HG02798 (cell line): ENCODE results near the gene TSPYL1.

ENCODE experiments used
- ATAC-seq: cut with Tn5 transposase; IDR thresholded peaks from one replicate; pipeline ENCODE4 v1.9.1; 2021; ENCODE audit warnings: mild to moderate bottlenecking; ENCODE audit not compliant: unreplicated experiment, poor library complexity

The TSPYL1 gene

DNA sequence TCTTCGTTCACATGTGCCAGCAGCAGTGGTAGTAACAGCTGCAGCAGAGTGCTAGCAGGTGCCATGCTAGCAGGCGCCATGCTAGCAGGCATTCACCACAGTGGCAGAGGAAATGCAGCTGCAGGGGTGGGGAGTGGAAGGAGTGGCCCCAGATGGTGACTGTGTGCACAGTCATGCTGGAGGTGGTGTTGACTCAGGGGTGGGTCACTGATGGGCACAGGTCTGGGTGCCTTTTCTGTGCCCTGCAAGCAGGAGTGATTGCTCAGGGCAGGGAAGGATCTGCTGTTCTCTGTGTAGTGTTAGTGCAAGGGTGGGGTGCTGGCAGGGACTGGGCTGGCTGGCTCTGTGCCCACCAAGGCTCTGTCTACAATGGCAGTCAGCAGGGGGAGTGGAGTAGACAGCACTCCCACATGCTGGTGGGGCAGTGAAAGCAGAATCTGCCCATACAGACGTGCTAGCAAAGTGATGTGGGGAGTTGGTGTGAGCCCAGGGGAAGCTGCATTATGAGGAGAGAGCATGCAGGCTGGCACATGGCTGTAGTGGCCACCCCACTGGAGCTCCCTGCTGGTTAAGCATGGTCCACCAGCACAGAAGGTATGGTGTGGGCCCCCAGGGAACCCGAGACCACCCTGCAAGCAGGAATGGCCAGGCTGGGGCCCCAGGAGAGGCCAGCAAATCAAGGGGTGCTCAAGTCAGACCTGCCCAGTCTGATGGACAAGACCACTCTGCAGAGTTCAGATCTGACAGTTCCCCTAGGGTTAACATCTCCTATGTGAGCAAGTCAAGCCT is 14.5 kb downstream of the TSPYL1 start:
- no peak for ATAC-seq

DNA sequence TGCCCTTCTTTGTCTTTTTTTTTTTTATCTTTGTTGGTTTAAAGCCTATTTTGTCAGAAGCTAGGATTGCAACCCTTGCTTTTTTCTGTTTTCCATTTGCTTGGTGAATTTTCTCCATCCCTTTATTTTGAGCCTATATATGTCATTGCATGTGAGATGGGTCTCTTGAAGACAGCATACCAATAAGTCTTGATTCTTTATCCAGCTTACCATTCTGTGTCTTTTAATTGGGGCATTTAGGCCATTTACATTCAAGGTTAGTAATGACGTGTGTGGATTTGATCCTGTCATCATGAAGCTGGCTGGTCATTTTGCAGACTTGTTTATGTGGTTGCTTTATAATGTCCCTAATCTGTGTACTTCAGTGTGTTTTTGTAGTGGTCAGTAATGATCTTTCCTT is 16.4 kb downstream of the TSPYL1 start:
- no peak for ATAC-seq

DNA sequence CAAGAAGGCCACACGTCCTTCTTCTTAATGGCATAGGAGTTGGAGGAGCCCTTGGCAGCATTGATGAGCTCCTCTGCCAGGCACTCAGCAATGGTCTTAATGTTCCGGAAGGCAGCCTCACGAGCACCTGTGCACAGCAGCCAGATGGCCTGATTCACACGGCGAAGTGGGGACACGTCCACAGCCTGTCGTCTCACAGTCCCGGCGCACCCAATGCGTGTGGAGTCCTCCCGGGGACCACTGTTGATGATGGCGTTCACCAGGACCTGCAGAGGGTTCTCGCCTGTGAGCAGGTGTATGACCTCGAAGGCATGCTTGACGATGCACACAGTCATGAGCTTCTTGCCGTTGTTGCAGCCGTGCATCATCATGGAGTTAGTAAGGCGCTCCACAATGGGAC is 21.2 kb downstream of the TSPYL1 start:
- ATAC-seq: no peak

DNA sequence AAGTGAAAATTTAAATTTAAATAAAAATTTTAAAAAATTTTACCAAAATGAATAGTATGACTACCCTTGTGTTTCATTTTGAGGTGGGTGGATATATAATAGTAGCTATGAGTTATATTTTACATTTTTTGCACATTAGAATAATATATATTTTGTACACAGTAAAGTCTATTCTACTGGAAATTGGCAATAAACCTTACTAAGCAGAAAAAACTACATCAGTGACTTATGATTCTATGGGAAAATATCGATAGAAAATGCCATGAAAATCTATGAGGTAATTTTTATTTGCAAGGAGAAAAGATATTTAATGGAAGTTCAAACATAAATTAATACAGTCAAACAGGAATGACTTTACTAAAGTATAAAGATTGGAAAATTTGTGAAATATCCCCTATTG is 23.0 kb downstream of the TSPYL1 start:
- ATAC-seq: no peak

DNA sequence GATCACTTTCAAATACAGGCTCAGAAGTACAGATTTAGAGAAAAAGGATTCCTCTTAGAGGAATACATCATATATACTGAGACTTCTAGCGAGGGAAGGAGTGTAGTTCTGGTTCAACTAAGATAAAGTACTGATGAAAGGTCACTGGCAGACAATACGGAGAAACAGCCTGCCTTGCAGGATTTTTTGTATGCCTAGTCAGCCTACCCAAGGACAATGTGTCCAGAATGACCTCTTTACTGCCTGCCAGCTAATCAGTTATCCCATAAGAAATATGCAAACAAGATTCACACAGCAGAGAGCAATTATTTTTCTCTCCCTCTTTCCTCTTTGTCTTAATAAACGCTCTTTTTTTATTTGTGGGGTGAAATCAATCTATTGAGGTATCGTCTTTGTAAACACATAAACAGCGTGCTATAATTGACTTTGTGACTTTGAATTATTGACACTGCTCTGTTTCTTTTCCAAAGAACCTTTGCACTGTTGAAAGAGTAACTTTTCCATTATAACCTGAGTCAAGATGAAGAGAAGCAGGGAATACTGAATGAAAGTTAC is 24.4 kb downstream of the TSPYL1 start:
- ATAC-seq: no peak

DNA sequence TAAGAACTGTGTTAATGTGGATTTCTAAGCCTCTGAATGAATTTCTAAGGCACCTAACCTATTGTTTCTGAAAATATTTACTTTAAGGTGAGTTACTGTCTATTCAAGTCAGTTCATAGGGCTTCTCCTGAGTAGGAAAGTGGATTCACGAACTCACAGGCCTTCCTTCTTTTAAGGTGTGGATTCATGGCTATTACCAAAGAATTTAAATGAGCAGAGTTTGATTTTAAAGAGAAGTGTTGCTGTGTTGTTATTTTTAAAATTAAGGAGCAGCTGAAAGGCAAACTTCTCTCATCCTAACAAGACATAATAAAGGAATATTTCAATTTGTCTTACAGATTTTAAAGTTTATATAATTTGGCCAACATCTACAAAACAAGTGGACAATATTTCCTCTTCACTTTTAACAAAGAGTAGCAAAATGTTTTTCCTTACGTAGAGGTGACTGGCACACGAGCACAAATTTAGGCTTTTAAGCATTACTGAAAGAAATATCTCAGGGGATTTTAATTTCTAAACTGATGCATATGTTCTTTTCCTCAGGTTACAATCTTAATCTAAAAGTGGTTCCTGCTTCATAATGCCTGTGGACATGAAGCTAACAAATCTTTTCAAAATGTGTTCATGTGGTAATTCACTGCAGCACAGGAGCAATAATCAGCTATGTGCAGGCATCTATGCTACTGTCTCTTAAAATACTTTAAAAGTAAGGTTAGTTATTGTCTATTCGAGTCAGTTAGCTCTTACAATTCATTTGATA is 25.3 kb downstream of the TSPYL1 start:
- ATAC-seq: peak; percentile 32

DNA sequence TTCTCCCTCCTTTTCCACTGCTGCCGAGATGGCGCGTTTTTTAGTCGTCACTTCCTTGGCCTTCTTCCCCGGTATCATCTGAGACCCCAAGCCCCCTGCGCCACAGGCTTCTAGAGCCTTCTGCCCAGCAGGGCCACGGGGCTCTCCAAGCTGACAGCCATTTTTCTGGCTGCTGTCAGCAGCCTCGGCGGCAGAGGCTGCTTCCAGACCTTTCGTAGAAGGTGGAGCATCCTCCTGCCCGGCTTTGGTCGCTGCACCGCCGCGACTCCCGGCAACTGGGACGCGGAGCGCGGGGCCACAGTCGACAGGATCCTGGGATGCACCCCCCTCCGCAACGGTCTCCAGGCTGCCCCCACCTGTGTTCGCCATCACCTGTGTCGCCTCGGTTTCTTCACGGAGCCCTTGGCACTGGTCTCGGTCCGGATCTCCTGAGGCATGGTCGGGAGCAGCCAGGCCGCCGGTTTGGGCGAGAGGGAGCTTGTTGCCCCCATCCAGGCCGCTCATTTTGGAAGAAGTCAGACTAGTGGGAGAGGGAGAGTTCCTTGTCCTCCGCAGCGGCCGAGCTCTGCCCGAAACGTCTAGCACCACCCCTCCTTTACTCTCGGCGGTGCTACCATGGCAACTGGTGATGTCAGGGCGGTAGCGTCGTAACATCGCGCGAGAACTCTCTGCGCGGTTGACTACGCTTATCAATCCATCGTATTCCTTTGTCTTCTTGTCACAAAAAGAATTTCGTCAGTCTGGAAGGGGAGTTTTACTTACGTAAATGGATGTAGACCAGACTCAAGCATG is 26.0 kb downstream of the TSPYL1 start, which contains the start of gene TSPYL4:
Gene TSPYL4, minus strand, starts transcription at position 571 of the 792 bp plus-strand sequence. Its CDS starts 67 bp downstream, at position 504.
- peak; percentile 100 for ATAC-seq

DNA sequence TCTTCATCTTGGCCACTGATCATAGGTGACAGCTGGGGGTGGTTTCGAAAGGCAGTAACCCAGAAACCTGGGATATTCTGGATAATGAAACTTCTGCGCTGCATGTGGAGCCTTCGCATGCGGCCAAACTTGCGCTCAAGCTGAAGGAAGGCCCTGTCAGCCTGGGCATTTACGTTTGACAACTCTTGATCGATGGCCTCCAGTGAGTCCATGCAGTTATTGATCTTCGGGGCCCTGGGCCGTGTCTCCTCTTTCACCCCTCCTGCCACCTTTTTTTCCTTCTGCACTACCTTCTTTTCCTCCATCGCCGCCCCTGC is 26.6 kb downstream of the TSPYL1 start:
- no peak for ATAC-seq

DNA sequence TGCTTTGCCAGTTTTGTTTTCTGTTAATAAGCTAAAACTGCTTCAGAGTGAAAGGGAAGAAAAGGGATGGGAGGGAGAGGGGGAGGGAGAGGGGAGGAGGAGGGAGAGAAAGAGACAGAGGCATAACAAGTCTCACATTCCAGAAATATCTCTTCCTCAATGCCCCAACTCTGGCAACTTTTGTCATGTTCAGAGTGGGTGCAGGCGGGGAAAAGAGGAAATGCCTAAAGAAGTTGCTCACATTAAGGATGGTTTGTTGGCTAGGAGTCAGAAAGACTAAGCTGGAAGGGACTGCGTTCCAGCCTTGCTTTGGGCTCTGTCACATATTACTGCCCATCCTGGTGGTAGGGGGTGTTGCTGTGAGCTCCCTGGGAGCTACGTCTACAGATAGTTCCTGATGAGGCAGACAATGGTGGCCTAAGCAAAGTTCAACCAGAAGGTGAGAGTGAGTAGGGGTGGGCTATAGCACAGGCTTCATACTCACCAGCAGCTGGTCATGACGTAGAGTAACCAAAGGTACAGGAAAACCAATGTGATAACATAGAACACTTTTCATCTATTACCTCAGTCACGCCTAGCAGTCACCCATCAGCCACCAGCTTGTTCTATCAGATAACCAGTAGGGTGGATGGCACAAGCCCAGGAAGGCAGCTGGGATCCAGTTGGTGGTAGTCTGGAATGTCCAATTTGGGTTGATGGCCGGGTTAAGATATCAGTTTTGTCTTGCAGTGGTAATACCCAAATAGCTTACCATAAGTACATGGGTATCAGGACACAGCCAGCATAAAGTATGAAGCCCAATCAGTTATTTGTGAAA is 28.0 kb downstream of the TSPYL1 start:
- no peak for ATAC-seq

DNA sequence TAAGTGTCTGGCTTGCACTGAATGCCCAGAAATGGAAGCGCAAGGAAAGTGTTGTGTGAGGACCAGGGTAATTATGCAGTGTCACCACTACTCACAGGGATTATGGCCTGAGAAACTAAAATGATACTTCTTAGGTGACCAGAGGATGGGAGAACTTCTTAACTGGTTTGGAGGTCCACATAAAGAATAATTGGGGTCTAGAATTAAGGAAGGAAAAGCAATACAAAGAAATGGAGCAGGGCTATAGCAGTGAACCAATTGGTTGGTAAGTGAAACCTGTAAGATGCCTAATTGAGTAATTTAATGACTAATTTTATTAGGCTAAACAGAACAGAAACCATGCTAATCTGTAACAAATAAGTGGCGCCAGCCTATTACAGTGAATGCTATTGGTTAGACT is 31.2 kb downstream of the TSPYL1 start:
- no peak for ATAC-seq

DNA sequence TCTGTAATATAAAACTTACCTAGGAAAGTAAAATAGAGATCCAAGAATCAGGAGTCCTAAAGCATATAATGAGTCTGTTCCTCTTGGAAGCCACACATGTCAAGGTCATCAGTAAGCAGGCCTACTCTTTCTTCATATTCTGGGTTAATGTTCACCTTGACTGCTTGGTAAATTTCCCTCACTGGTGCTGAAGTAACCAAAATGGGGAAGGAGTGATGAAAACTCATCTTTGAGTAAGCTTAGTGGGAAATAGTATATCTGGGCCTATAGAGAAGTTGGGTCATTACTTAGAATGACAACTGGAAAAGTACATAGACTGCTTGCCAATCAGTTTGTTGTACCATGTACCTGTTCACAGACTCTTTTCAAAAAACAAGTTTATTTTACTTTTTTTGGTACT is 32.4 kb downstream of the TSPYL1 start:
- ATAC-seq: no peak

DNA sequence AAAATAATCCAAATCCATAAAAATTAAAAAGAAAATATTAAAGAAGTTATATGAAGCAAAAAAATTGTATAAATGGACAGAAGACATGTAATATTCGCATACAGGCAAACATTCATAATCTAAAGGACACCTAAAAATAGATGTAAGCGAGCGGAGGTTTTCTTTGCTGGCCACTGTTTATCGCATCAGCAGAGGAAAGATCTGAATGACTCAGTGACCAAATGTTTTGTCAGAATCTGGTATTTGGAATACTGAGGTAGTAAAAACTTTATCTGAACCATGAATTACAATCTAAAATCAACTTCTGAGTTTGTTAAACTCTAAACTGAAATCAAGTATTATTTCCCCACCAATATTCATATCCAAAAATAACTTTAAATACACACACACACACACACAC is 33.6 kb downstream of the TSPYL1 start:
- ATAC-seq: no peak

DNA sequence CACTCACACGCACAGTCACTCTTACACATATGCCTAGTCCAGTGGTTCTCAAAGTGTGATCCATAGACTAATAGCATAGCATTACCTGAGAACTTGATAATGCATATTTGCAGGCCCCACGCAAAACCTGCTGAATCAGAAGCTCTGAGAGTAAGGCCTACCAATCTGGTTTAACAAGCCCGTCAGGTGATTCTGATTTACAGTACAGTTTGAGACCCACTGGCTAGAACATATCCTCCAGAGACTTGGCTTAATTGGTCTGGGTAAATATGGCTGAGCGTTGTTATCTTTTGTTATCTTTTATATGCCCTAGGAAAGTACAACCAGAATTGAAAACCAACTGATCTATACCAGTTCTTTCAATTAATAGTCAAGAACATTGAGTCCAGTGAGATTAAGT is 35.4 kb downstream of the TSPYL1 start:
- ATAC-seq: no peak

DNA sequence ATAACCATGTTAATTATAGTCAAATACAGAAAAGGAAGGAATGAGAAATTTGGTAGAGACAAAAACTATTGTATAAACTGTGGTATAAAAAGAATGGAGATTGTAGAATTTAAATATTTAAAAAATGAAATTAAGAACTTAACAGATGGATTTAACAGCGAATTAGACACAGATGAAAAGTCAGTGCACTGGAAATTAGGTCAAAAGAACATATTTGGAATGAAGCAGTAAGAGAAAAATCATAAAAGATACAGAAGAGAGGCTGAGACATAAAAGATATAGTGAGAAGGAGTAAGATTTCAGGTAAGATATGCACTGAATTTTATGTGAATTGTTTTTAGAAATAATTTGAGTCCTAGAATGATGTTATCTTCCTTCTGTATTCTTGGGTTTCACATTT is 39.9 kb downstream of the TSPYL1 start:
- no peak for ATAC-seq

DNA sequence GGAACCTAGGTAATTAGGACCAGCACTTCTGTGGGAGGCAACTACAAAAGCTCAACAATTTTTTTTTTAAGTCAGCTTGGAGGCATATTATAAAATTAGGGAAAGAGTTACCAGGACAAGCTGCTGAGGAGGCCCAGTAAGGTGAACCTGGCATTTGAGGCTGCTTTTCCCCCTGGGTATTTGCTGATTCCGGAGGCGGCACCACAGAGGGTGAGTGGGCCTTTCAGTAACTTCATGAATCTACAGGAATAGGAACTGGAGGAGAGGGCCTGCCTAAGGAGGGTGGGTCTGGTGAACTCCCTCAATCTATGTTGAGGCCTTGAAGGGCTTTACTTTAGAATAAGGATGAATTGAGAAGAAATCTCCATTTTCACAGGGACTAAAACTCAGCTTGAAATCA is 40.5 kb downstream of the TSPYL1 start:
- no peak for ATAC-seq

DNA sequence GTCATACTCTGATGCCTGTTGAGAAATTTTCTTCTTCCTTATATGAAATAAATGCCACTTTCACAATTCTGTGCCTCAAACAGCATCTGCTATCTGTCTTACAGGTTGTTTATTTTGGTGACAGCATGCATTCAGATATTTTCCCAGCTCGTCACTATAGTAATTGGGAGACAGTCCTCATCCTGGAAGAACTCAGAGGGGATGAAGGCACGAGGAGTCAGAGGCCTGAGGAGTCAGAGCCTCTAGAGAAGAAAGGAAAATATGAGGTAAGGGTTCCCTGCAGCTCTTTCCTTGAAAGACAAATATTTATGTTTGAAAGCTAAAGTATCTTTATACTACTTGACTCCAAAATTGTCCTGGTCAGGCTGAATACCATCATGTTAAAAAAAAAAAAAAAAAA is 41.6 kb downstream of the TSPYL1 start:
- no peak for ATAC-seq

DNA sequence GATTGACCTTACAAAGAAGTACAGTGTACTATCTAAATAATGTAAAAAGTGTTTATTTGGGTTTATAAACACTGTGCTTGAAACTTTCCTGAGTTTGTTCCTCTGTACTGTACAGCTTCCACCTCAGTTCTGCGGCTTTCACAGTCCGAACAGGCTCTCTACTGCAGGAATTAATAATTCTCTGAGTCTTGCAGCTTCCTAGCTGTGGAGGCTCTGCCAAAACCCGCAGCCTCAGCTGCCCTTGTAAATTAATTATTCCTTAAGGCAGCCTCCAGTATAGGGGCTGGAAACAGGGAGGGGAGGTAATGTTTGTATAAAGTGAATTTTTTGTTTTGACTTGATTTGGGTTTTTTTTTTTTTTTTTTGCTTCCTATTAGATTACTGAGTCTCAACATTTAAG is 45.0 kb downstream of the TSPYL1 start:
- ATAC-seq: no peak

DNA sequence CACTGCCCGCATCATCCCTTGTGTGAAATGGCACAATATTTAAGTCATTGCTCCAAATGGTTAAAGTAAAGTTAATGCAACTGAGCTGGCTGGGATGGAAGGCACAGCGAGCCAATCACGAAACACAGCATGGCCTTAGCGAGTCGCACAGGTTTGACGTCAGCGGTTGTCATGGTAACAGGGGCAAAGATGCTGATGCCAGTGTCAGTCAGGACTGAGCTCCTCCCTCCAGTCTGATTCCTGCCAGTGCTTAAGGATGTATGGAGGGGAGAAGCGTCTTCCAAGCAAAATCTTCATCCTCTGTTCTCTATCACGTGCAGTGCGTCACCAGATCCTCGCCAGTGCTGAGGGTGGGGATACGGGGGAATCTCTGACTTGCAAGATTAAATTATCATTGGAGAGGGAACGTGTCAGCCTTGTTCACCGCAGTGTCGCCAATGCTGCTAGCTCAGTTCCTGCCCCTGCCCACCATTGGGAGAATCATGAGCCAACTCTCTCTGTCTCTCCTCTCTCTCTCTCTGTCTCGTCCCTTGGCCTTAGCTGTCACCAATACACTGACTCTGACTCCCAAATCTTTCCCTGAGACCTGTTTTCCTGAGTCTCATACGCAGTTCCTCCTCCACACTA is 50.3 kb downstream of the TSPYL1 start:
- ATAC-seq: no peak
